HepG2 (cell line): ENCODE results near the gene MZF1. TPM values are rescaled to one million over a fixed set of nuclear protein-coding genes. Genes with fewer than 3 reads are reported as not detected.

Source experiments
- ELF4 ChIP-seq: sonication (generic); formaldehyde crosslinking; IDR thresholded peaks from 2 replicates; pipeline ENCODE4 v1.5.0; 2020; ENCODE audit warnings: missing genetic modification reagents, mild to moderate bottlenecking, moderate library complexity, borderline replicate concordance
- FOXA3 ChIP-seq: IDR thresholded peaks from 2 replicates; pipeline ENCODE4 v1.6.1; 2016; ENCODE audit warnings: missing genetic modification reagents, missing compliant biosample characterization
- GMEB1 ChIP-seq: sonication (generic); formaldehyde crosslinking; IDR thresholded peaks from 2 replicates; pipeline ENCODE4 v1.5.1; 2020; ENCODE audit warnings: missing genetic modification reagents, mild to moderate bottlenecking, borderline replicate concordance
- MEF2D ChIP-seq: sonication (generic); formaldehyde crosslinking; IDR thresholded peaks from 2 replicates; pipeline ENCODE4 v1.5.1; 2020; ENCODE audit warnings: mild to moderate bottlenecking, missing genetic modification reagents
- NCOA5 ChIP-seq: sonication (generic); formaldehyde crosslinking; IDR thresholded peaks from 2 replicates; pipeline ENCODE4 v1.4.0; 2020; ENCODE audit warnings: missing genetic modification reagents
- PITX1 ChIP-seq: sonication (generic); formaldehyde crosslinking; IDR thresholded peaks from 2 replicates; pipeline ENCODE4 v1.5.1; 2020; ENCODE audit warnings: mild to moderate bottlenecking, missing genetic modification reagents
- PRPF4 ChIP-seq: fragments of 200-400 bp; formaldehyde crosslinking; IDR thresholded peaks from 2 replicates; pipeline ENCODE4 v1.6.1; 2016; ENCODE audit warnings: low read length, low read depth; ENCODE audit not compliant: poor library complexity, severe bottlenecking
- PTBP1 ChIP-seq: fragments of 200-400 bp; formaldehyde crosslinking; IDR thresholded peaks from 2 replicates; pipeline ENCODE4 v1.6.1; 2018; ENCODE audit warnings: low read length, low read depth; ENCODE audit not compliant: poor library complexity, severe bottlenecking
- RBAK ChIP-seq: sonication (generic); formaldehyde crosslinking; IDR thresholded peaks from 2 replicates; pipeline ENCODE4 v1.5.1; 2020; ENCODE audit warnings: mild to moderate bottlenecking, missing genetic modification reagents
- SALL2 ChIP-seq: sonication (generic); formaldehyde crosslinking; IDR thresholded peaks from 2 replicates; pipeline ENCODE4 v1.8.1; 2023; ENCODE audit warnings: mild to moderate bottlenecking, missing genetic modification reagents, inconsistent platforms
- SMARCC2 ChIP-seq: fragments of 450-650 bp; IDR thresholded peaks from 2 replicates; pipeline ENCODE4 v1.6.1; 2017; ENCODE audit warnings: antibody characterized with exemption, mild to moderate bottlenecking
- THAP11 ChIP-seq: IDR thresholded peaks from 2 replicates; pipeline ENCODE4 v1.6.1; 2016; ENCODE audit warnings: missing biosample characterization, missing genetic modification reagents
- ZBTB37 ChIP-seq: sonication (generic); formaldehyde crosslinking; IDR thresholded peaks from 2 replicates; pipeline ENCODE4 v1.4.0; 2020; ENCODE audit warnings: mild to moderate bottlenecking, missing genetic modification reagents
- ZBTB42 ChIP-seq: sonication (generic); formaldehyde crosslinking; IDR thresholded peaks from 2 replicates; pipeline ENCODE4 v1.5.0; 2020; ENCODE audit warnings: mild to moderate bottlenecking, missing genetic modification reagents
- ZNF136 ChIP-seq: sonication (generic); formaldehyde crosslinking; IDR thresholded peaks from 2 replicates; pipeline ENCODE4 v1.8.1; 2022; ENCODE audit warnings: low read depth, mild to moderate bottlenecking, moderate library complexity, missing genetic modification reagents
- ZNF280B ChIP-seq: sonication (generic); formaldehyde crosslinking; IDR thresholded peaks from 2 replicates; pipeline ENCODE4 v1.5.0; 2020; ENCODE audit warnings: missing genetic modification reagents, mild to moderate bottlenecking, borderline replicate concordance
- ZNF281 ChIP-seq: sonication (generic); formaldehyde crosslinking; IDR thresholded peaks from 2 replicates; pipeline ENCODE4 v1.4.0; 2020; ENCODE audit warnings: missing genetic modification reagents, borderline replicate concordance
- ZNF577 ChIP-seq: sonication (generic); formaldehyde crosslinking; IDR thresholded peaks from 2 replicates; pipeline ENCODE4 v1.4.0; 2020; ENCODE audit warnings: mild to moderate bottlenecking, low read depth, missing genetic modification reagents, borderline replicate concordance
- ZNF598 ChIP-seq: sonication (generic); formaldehyde crosslinking; IDR thresholded peaks from 2 replicates; pipeline ENCODE4 v1.5.1; 2020; ENCODE audit warnings: mild to moderate bottlenecking, missing genetic modification reagents, borderline replicate concordance
- ZNF660 ChIP-seq: sonication (generic); formaldehyde crosslinking; IDR thresholded peaks from 2 replicates; pipeline ENCODE4 v1.5.1; 2020; ENCODE audit warnings: mild to moderate bottlenecking, low read depth, missing genetic modification reagents, borderline replicate concordance
- ZZZ3 ChIP-seq: sonication (generic); formaldehyde crosslinking; IDR thresholded peaks from 2 replicates; pipeline ENCODE4 v1.4.0; 2020; ENCODE audit warnings: missing genetic modification reagents, mild to moderate bottlenecking, borderline replicate concordance
- polyA plus RNA-seq, 8 experiments: library from polyadenylated mRNA; depleted of rRNA in 3 of 8; stranded (reverse) in 7 of 8; unstranded in 1 of 8; fragments of >200 nt; fragmentation: Illumina TruSeq in 4 of 8; extraction: Trizol in 4 of 8; gene quantifications; 2 replicates each; pipeline versions ENCODE4 v1.2.1 to v1.2.3, GENCODE V29; 2011 to 2016; ENCODE audit warnings: low read depth in 4 of 8, missing spikeins in 1 of 8, mixed read lengths in 1 of 8; ENCODE audit not compliant: insufficient read depth in 1 of 8
- total RNA-seq, 5 experiments: library from RNA; depleted of rRNA; stranded (reverse); fragments of >200 nt; fragmentation: Illumina TruSeq; extraction: Trizol; gene quantifications; 2 replicates each; pipeline ENCODE4 v1.2.3, GENCODE V29; 2016; ENCODE audit warnings: low read depth in 1 of 5

MZF1 gene
- total and polyA plus RNA-seq, 2 of the 13 experiments (the other 11 are each of a cell fraction or from before 2014, with no cell fraction given): 3.1 to 8.1 TPM

GRCh38 chr19:58519355-58520256 is 53.5 kb downstream of the MZF1 start, which contains the start of gene ZBTB45 (continued):
- TF ChIP-seq PTBP1: peak; percentile 55
- TF ChIP-seq FOXA3 (CRISPR knock-in tag): peak; percentile 77
- TF ChIP-seq NCOA5: no peak
- peak; percentile 29; the same call in 1 of the 2 replicates for TF ChIP-seq ZBTB37 (CRISPR knock-in tag)
- TF ChIP-seq PRPF4: peak; percentile 55
- TF ChIP-seq SALL2 (CRISPR knock-in tag): peak; percentile 89
- peak; percentile 57; the same call in 1 of the 2 replicates for TF ChIP-seq ZNF281 (CRISPR knock-in tag)
- TF ChIP-seq SMARCC2: no peak
- no peak; the same call in 1 of the 2 replicates for TF ChIP-seq ZNF660 (CRISPR knock-in tag)
- peak; percentile 98 for TF ChIP-seq THAP11 (CRISPR knock-in tag)
- TF ChIP-seq ZNF577: peak; percentile 82; the same call in 1 of the 2 replicates
- TF ChIP-seq RBAK: peak; percentile 47
- peak; percentile 97 for TF ChIP-seq GMEB1 (CRISPR knock-in tag)
- peak; percentile 93 for TF ChIP-seq MEF2D (CRISPR knock-in tag)
- TF ChIP-seq ZNF280B (CRISPR knock-in tag): peak; percentile 48; the same call in 1 of the 2 replicates
- TF ChIP-seq PITX1 (CRISPR knock-in tag): peak; percentile 83
- peak; percentile 97; the same call in 1 of the 2 replicates for TF ChIP-seq ZNF598
- TF ChIP-seq ZBTB42 (CRISPR knock-in tag): peak; percentile 58; the same call in 1 of the 2 replicates
- TF ChIP-seq ELF4 (CRISPR knock-in tag): peak; percentile 68; the same call in 1 of the 2 replicates
- peak; percentile 94 for TF ChIP-seq ZNF136
- peak; percentile 96; the same call in 1 of the 2 replicates for TF ChIP-seq ZZZ3 (CRISPR knock-in tag)
